GM12891 (cell line): ENCODE data around the gene CAP1.
A peak's percentile ranks its signal among the peaks of the same experiment; 100 is the strongest.

Source experiments
- DNase-seq: peaks from one replicate; pipeline ENCODE4 v3.0.0; 2011; ENCODE audit warnings: low spot score; ENCODE audit not compliant: insufficient read length
- FAIRE-seq: peaks from 2 replicates; lab custom pipeline; 2011; peaks lifted over from hg19 to GRCh38; lab: Jason Lieb, UNC
- PAX5 ChIP-seq: IDR thresholded peaks from 2 replicates; pipeline ENCODE4 v1.6.1; 2011; ENCODE audit warnings: low read length, moderate library complexity, mild to moderate bottlenecking; ENCODE audit not compliant: insufficient read depth, severe bottlenecking
- POLR2A ChIP-seq: IDR thresholded peaks from 2 replicates; pipeline ENCODE4 v1.6.1; 2011; ENCODE audit warnings: low read depth, low read length, control low read depth
- POLR2AphosphoS5 ChIP-seq: IDR thresholded peaks from 2 replicates; pipeline ENCODE4 v1.6.1; 2011; ENCODE audit warnings: low read depth, low read length, control low read depth
- POU2F2 ChIP-seq: IDR thresholded peaks from 2 replicates; pipeline ENCODE4 v1.6.1; 2011; ENCODE audit warnings: low read depth, mild to moderate bottlenecking, control low read depth, low read length, moderate library complexity
- SPI1 ChIP-seq: IDR thresholded peaks from 2 replicates; pipeline ENCODE4 v1.6.1; 2011; ENCODE audit warnings: low read depth, low read length, control low read depth
- TAF1 ChIP-seq: IDR thresholded peaks from 2 replicates; pipeline ENCODE4 v1.6.1; 2011; ENCODE audit warnings: low read depth, low read length, control low read depth

Gene CAP1

GRCh38 chr1:40058453-40059337, 18.2 kb downstream of the CAP1 start:
- DNase-seq (no peak), FAIRE-seq (peak; percentile 35)
- TF ChIP-seq POLR2AphosphoS5 (no peak), SPI1 (no peak), POU2F2 (no peak), PAX5 (no peak), TAF1 (no peak), POLR2A (no peak)

DNA sequence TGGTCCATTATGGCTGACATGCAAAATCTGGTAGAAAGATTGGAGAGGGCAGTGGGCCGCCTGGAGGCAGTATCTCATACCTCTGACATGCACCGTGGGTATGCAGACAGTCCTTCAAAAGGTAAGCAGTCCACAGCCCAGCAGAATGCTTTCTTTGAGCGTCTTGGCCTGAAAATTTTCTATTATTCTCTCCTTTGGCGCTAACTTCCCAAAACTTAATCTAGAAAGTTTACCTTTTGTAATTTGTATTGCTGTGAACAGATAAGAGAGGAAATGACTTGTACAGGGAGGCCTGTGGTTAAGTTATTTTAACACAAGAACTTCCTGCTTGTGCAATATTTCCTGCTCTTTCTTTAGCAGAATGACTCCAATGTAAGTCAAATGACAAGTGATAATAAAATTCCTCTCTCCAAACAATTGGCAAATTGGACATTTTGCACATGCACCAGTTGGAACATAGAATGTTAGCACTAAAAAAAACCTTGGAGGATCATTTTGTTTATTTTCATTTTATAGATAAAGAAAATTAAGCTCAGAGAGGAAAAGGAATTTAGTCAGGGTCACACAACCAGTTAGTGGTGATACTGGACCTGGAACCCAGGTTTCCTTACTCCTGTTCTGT, 18.9 kb downstream of the CAP1 start:
- DNase-seq (no peak), FAIRE-seq (peak; percentile 83)
- TF ChIP-seq SPI1 (peak; percentile 36; the same call in 1 of the 2 replicates), TAF1 (no peak), POU2F2 (no peak), PAX5 (no peak), POLR2A (no peak), POLR2AphosphoS5 (no peak)

DNA sequence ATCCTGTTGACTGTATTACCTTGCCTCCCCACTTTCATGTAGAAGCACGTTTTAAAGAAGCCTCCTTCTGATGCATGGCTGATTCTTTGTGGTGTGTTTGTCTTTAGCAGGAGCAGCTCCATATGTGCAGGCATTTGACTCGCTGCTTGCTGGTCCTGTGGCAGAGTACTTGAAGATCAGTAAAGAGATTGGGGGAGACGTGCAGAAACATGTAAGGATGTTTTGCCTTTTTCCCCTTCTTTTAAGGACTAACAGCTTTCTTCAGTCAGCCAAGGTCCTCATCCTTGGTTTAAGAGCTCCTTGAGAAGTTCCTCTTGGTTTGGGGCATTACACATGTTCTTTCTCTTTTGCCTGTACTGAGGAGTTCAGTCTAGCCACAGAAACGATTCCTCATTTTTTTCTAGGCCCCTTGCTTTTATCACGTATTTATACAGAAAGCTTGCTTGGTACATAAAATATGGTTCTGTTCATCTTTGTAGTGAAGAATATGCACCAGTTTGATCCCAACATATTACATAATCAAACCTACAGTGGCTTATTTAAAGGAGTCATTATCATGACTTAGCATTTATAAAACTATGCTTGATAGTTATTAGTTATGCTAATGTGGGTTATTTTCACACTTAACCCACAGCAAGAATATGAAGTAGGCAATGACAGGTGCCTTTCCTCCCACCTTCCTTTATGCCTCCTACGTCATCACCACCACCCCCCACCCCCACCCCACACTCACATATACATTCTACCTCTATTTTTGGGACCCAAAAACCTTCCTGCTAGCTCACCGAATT, 19.6 kb downstream of the CAP1 start:
- peak; percentile 82 for FAIRE-seq

DNA sequence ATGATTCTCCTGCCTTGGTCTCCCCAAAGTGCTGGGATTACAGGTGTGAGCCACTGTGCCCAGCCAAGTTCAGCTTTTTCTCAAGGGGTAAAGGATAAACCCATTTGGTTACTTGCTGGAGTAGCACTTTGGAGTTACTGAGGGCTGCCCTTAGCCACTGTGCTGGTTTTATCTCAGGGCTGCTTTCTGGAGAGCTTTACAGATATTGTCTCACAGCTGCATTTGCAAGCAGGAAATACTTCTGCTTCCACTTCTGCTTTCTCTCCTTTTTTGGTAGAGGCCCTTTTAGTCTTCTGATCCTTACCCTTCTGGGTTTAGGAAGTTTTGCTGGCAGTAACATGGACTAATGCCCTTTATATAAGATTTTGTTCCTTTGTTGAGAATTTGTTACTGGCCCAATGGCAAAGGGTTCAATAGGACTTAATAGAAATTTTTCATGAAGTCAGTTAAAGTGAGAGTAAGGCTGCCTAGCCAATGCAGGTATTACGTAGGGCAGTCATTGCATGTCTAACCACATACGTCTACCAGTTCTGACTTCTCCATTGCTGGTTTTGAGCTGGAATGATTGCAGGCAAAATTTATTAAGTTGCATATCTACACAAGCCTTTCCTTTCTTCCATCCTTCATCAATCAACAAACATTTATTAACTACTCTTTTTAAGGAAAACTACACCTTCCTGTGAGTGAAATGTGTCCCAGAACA, 24.4 kb downstream of the CAP1 start:
- DNase-seq: peak; percentile 42
- peak; percentile 85 for FAIRE-seq
- TF ChIP-seq SPI1 (peak; percentile 98), POU2F2 (no peak), POLR2AphosphoS5 (no peak), POLR2A (peak; percentile 24; the same call in 1 of the 2 replicates)

More for the DNA sequence above, 19.6 kb downstream of the CAP1 start:
- DNase-seq: no peak
- TF ChIP-seq POU2F2 (no peak), POLR2A (no peak), SPI1 (no peak)

GRCh38 chr1:40067023-40067422, 26.5 kb downstream of the CAP1 start:
- TF ChIP-seq POLR2A: no peak
- no peak for TF ChIP-seq SPI1
- no peak for TF ChIP-seq POU2F2
- TF ChIP-seq POLR2AphosphoS5: no peak
- no peak for TF ChIP-seq PAX5
- TF ChIP-seq TAF1: no peak
- FAIRE-seq: no peak
- no peak for DNase-seq

DNA sequence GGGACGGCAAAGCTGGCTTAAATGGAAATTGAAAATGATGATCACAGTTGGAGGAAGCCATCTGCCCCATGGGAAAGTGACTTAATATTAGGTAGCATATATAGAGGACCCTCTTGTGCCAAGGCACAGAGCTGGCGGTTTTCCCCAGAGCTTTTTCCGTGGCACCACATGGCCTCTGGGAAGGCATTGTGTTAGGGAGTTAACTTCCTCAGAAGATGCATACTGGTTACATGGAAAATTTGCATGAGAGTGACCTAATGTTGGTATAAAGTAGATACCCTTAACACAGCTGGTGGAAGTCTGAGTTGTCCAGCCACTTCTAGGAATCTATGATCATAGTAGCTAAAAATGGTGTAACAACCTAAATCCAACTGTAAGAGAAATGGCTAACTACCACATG, 27.3 kb downstream of the CAP1 start:
- no peak for TF ChIP-seq POLR2A
- TF ChIP-seq TAF1: no peak
- no peak for TF ChIP-seq POU2F2
- TF ChIP-seq PAX5: no peak
- TF ChIP-seq SPI1: no peak
- no peak for TF ChIP-seq POLR2AphosphoS5
- DNase-seq (no peak), FAIRE-seq (no peak)

GRCh38 chr1:40072142-40072541, 31.6 kb downstream of the CAP1 start:
- no peak for DNase-seq
- no peak for TF ChIP-seq SPI1
- TF ChIP-seq TAF1: no peak
- no peak for TF ChIP-seq POLR2A
- no peak for FAIRE-seq

DNA sequence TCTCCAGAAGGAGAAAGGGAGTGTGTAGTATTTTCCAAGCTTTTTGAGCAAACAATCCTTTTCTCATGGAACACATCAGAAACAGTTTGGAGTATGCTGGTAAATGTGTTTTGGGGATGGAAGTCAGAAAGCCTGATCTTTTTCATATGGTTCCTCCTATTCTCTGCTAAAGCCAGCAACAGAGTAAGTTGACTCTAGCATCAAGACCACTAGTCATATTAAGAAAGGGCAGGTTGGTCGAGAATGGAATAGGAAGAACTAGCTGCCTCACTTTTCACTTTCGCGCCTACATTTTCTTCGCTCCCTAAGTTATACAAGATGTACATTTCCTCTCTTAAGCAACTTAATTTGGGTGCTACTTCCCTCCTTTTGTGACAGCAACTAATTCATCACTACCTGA, 32.5 kb downstream of the CAP1 start:
- no peak for DNase-seq
- FAIRE-seq: peak; percentile 16
- no peak for TF ChIP-seq PAX5
- TF ChIP-seq POLR2A: peak; percentile 40

DNA sequence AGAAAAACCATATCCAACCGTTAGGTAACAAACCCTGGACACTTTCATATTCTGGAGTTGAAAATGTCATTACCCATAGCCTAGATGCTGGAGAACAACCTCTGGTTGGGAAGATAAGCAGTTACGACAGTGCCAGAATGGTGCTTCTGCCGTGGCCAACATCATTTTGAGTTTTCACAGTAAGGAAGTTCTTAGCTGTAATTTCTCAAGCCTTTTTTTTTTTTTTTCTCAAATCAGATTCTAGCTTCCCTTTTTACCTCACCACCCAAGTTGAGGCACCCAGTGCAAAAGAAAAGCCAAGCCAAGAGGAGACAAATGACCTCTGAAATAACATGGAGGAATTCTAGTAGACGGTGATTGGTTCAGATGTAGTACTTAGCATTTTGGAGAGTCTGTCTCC, 34.7 kb downstream of the CAP1 start:
- FAIRE-seq (no peak), DNase-seq (no peak)
- no peak for TF ChIP-seq PAX5
- TF ChIP-seq POLR2AphosphoS5: no peak
- no peak for TF ChIP-seq POU2F2
- no peak for TF ChIP-seq SPI1
- TF ChIP-seq TAF1: no peak
- TF ChIP-seq POLR2A: no peak
